ENCODE data around the gene CEBPA. TPM values are rescaled to one million over a fixed set of nuclear protein-coding genes. Genes with fewer than 3 reads are reported as not detected.

Gene CEBPA
- total RNA-seq, 2 experiments from 2014 or later, result 2.1 to 2.5 TPM

DNA sequence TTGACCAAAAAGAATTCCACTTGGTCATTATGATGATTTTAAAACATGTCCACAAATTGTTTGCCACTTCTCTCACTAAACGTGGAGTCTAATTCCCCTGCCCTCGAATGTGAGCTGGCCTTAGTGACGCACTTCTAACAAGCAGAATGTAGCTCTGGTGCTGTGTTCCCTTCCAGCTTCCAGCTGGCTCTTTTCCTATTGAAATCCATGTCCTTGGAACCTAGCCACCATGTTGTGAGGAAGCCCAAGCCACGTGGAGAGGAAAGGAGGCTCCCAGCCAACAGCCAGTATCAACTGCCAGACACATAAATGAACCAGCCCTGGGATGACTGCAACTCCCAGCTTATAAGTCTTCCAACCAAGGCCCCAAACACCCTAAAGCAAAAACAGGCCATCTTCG lies 23.6 kb upstream of the CEBPA start:
- Histone ChIP-seq H3K4me2 (ENCODE audit: low read length) (no peak overlapping the region), H3K4me3 (ENCODE audit: low read depth, low read length, poor library complexity, severe bottlenecking) (no peak overlapping the region), H3K27ac (ENCODE audit: low read depth, low read length, poor library complexity, severe bottlenecking) (no peak overlapping the region), H3K36me3 (ENCODE audit: insufficient read depth, low read length) (no peaks in the 10 kb centered on the region), H3K9me2 (ENCODE audit: insufficient read depth, low read length) (no peaks in the 10 kb centered on the region), H3K9me3 (ENCODE audit: low read length) (no peaks in the 10 kb centered on the region), H2AFZ (ENCODE audit: low read length) (no peak overlapping the region), H4K20me1 (ENCODE audit: insufficient read depth, low read length) (no peaks in the 10 kb centered on the region), H3K4me1 (ENCODE audit: insufficient read depth, low read length, poor library complexity, severe bottlenecking) (no peaks in the 10 kb centered on the region), H3K79me2 (ENCODE audit: insufficient read depth, low read depth, low read length) (no peaks in the 10 kb centered on the region)
- TF ChIP-seq, protein P1, sequence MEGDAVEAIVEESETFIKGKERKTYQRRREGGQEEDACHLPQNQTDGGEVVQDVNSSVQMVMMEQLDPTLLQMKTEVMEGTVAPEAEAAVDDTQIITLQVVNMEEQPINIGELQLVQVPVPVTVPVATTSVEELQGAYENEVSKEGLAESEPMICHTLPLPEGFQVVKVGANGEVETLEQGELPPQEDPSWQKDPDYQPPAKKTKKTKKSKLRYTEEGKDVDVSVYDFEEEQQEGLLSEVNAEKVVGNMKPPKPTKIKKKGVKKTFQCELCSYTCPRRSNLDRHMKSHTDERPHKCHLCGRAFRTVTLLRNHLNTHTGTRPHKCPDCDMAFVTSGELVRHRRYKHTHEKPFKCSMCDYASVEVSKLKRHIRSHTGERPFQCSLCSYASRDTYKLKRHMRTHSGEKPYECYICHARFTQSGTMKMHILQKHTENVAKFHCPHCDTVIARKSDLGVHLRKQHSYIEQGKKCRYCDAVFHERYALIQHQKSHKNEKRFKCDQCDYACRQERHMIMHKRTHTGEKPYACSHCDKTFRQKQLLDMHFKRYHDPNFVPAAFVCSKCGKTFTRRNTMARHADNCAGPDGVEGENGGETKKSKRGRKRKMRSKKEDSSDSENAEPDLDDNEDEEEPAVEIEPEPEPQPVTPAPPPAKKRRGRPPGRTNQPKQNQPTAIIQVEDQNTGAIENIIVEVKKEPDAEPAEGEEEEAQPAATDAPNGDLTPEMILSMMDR (conservative IDR thresholded peaks at IDR 0.05; ENCODE audit: low read length), result no peak
- TF ChIP-seq EZH2phosphoT487 (IDR thresholded peaks at IDR 0.05; ENCODE audit: borderline replicate concordance, low read depth, low read length), result no peak
- intact Hi-C loops (cut with micrococcal nuclease; ENCODE audit: unreplicated experiment), result no loop called here
- ChIA-PET POLR2A (interaction anchor here (0.7 kb wide), 1 partner anchor 370 kb away, joined by 3 read pairs; no protein-coding TSS in a partner anchor), CTCF (ENCODE audit: unreplicated experiment) (no interaction called here)
- BruUV-seq (replicated peaks), result no TSS peak
- DNase-seq (ENCODE audit: low spot score), result no peak

DNA sequence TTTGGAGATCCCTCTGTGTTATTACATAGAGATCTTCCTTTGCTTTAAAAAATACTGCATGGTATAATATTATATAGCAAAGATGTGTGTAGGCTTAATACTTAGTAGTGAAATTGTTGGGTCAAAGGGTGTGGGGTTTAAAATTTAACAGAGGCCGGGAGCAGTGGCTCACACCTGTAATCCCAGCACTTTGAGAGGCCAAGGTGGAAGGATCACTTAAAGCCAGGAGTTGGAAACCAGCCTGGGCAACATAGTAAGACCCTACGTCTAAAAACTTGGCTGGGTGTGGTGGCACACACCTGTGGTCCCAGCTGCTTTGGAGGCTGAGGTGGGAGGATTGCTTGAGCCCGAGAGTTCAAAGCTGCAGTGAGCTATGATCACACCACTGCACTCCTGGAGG lies 22.3 kb upstream of the CEBPA start:
- BruUV-seq (replicated peaks), result no TSS peak
- Histone ChIP-seq H3K36me3 (ENCODE audit: insufficient read depth, low read length) (no peaks in the 10 kb centered on the region), H3K9me2 (ENCODE audit: insufficient read depth, low read length) (no peaks in the 10 kb centered on the region), H3K27ac (ENCODE audit: low read depth, low read length, poor library complexity, severe bottlenecking) (no peak overlapping the region), H2AFZ (ENCODE audit: low read length) (no peak overlapping the region), H3K9me3 (ENCODE audit: low read length) (no peaks in the 10 kb centered on the region), H3K4me2 (ENCODE audit: low read length) (no peak overlapping the region), H4K20me1 (ENCODE audit: insufficient read depth, low read length) (no peaks in the 10 kb centered on the region), H3K79me2 (ENCODE audit: insufficient read depth, low read depth, low read length) (no peaks in the 10 kb centered on the region), H3K4me1 (ENCODE audit: insufficient read depth, low read length, poor library complexity, severe bottlenecking) (no peaks in the 10 kb centered on the region), H3K4me3 (ENCODE audit: low read depth, low read length, poor library complexity, severe bottlenecking) (no peak overlapping the region)
- DNase-seq (ENCODE audit: low spot score), result no peak
- intact Hi-C loops (cut with micrococcal nuclease; ENCODE audit: unreplicated experiment), result no loop called here
- TF ChIP-seq EZH2phosphoT487 (IDR thresholded peaks at IDR 0.05; ENCODE audit: borderline replicate concordance, low read depth, low read length), result no peak
- TF ChIP-seq, protein P1 (conservative IDR thresholded peaks at IDR 0.05; ENCODE audit: low read length), result no peak
- POLR2A ChIA-PET, result no interaction called here
- CTCF ChIA-PET (ENCODE audit: unreplicated experiment), result no interaction called here

DNA sequence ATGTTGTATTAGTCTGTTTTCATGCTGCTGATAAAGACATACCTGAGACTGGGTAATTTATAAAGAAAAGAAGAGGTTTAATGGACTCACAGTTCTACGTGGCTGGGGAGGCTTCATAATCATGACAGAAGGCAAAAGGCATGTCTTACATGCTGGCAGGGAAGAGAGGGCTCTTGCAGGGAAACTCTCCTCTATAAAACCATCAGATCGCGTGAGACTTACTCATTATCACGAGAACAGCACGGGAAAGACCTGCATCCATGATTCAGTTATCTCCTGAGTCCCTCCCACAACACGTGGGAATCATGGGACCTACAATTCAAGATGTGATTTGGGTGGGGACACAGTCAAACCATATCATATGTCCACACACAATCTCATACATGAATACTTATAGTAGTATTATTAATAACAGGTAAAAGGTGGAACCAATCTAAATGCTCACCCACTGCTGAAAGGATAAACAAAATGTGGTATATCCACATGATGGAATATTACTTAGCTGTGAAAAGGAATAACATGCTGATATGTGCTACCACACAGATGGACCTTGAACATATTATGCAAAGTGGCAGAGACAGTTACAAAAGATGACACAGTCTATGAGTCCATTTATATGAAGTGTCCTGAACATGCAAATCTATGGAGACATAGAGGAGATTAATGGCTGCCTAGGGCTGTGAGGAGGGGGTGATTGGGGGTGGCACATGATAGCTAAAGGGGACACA lies 20.9 kb upstream of the CEBPA start:
- H4K20me1 ChIP-seq (ENCODE audit: insufficient read depth, low read length), result no peaks in the 10 kb centered on the region
- DNase-seq (ENCODE audit: low spot score), result no peak
- H3K79me2 ChIP-seq (ENCODE audit: insufficient read depth, low read depth, low read length), result no peaks in the 10 kb centered on the region
- TF ChIP-seq, protein P1 (conservative IDR thresholded peaks at IDR 0.05; ENCODE audit: low read length), result no peak
- no peak for TF ChIP-seq EZH2phosphoT487 (IDR thresholded peaks at IDR 0.05; ENCODE audit: borderline replicate concordance, low read depth, low read length)
- H3K9me2 ChIP-seq (ENCODE audit: insufficient read depth, low read length), result no peaks in the 10 kb centered on the region
- BruUV-seq (replicated peaks), result no TSS peak
- H2AFZ ChIP-seq (ENCODE audit: low read length), result no peak overlapping the region
- H3K9me3 ChIP-seq (ENCODE audit: low read length), result no peaks in the 10 kb centered on the region
- no peak overlapping the region for H3K27ac ChIP-seq (ENCODE audit: low read depth, low read length, poor library complexity, severe bottlenecking)
- H3K4me2 ChIP-seq (ENCODE audit: low read length), result no peak overlapping the region
- ChIA-PET CTCF (ENCODE audit: unreplicated experiment) (no interaction called here), POLR2A (no interaction called here)
- intact Hi-C loops (cut with micrococcal nuclease; ENCODE audit: unreplicated experiment), result no loop called here
- H3K4me3 ChIP-seq (ENCODE audit: low read depth, low read length, poor library complexity, severe bottlenecking), result no peak overlapping the region
- H3K4me1 ChIP-seq (ENCODE audit: insufficient read depth, low read length, poor library complexity, severe bottlenecking), result no peaks in the 10 kb centered on the region
- no peaks in the 10 kb centered on the region for H3K36me3 ChIP-seq (ENCODE audit: insufficient read depth, low read length)

All from OCI-LY7 (cell line).